ENCODE measurements around the gene RPL5. TPM values are rescaled to one million over a fixed set of nuclear protein-coding genes. Genes with fewer than 3 reads are reported as not detected.

Gene RPL5
- total RNA-seq, 1 donor from 2014 or later, result 711 TPM

DNA sequence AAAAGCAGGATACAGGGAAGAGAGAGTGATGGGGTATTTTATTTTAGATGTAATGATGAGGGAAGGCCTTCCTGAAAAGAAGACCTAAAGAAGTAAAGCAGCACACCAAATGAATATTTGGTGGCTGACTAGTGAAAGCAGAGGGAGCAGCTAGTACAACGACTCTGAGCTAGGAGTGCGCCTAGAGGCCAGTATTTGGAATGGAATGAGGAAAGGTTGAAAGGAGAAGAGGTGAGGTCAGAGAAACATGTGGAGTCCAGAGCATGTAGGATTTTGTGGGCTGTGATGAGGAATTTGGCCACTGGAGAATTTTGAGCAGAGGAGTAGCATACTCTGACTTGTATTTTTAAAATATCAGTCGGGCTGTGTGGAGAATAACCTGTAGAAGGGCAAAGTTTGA is 11.8 kb upstream of the RPL5 start:
- no peaks in the 10 kb centered on the region for H3K27me3 ChIP-seq
- H3K36me3 ChIP-seq, result no peaks in the 10 kb centered on the region
- no peaks in the 10 kb centered on the region for H3K9me3 ChIP-seq
- ATAC-seq (peak; percentile 63), DNase-seq (no peak)
- intact Hi-C loops (cut with DNase I), result no loop called here
- TF ChIP-seq CTCF (IDR thresholded peaks at IDR 0.05), result no peak
- H3K4me3 ChIP-seq, result no peak overlapping the region
- H3K4me1 ChIP-seq, result no peaks in the 10 kb centered on the region
- H3K27ac ChIP-seq, result no peak overlapping the region

- Histone ChIP-seq H3K36me3 (no peaks in the 10 kb centered on the region), H3K4me1 (no peaks in the 10 kb centered on the region), H3K27ac (no peak overlapping the region), H3K4me3 (no peak overlapping the region), H3K9me3 (no peaks in the 10 kb centered on the region), H3K27me3 (no peaks in the 10 kb centered on the region)
- intact Hi-C loops (cut with DNase I), result no loop called here
- DNase-seq (no peak), ATAC-seq (no peak)
- no peak for TF ChIP-seq CTCF (IDR thresholded peaks at IDR 0.05)
Observed at GRCh38 chr1:92820551-92820950, 11.3 kb upstream of the RPL5 start.

DNA sequence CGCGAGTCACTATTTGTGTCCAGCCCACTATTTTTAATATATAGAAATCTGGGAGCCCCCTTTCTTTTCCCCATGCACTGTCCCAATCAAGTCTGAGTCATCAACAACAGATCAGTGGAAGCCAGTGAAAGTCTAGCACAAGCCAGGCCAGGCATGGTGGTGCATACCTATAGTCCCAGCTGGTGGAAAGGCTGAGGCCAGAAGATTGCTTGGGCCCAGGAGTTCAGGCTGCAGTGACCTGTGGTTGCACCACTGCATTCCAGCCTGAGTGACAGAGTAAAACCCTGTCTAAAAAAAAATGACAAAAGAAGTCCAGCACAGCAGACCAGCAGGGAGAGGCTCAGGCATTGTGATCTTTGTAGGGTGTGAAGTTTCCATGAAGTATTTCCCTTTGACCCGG is 9.0 kb upstream of the RPL5 start:
- no peak for DNase-seq
- Histone ChIP-seq H3K27me3 (no peaks in the 10 kb centered on the region), H3K4me3 (no peak overlapping the region), H3K36me3 (no peaks in the 10 kb centered on the region), H3K27ac (no peak overlapping the region), H3K9me3 (no peaks in the 10 kb centered on the region), H3K4me1 (no peaks in the 10 kb centered on the region)
- TF ChIP-seq CTCF (IDR thresholded peaks at IDR 0.05), result no peak
- intact Hi-C loops (cut with DNase I), result no loop called here
- ATAC-seq, result peak; percentile 37

- Histone ChIP-seq H3K27ac (no peak overlapping the region), H3K27me3 (no peaks in the 10 kb centered on the region), H3K4me1 (no peaks in the 10 kb centered on the region), H3K4me3 (no peak overlapping the region), H3K9me3 (no peaks in the 10 kb centered on the region), H3K36me3 (no peaks in the 10 kb centered on the region)
- intact Hi-C loops (cut with DNase I), result no loop called here
- DNase-seq (no peak), ATAC-seq (no peak)
- TF ChIP-seq CTCF (IDR thresholded peaks at IDR 0.05), result no peak
Observed at GRCh38 chr1:92826792-92827191, 5.0 kb upstream of the RPL5 start.

DNA sequence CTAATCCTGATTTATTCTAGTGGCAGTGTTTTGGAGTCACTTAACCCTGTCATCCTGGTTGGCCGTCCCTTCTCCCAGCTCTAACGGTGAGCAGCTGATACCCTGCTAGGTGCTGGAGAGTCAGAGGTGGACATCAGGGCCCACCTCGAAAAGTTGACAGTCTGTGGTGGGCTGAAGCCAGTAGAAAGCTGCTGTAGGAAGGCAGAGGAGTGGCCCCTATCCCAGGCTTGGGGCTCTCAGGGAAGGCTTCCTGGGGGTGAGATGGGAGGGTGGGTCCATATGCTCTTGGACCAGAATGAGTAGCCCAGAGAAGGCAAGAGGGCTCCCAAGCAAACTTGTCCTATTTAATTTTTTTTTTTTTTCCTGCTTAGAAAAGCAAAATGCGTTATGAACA is 475 bp upstream of the RPL5 start:
- DNase-seq (no peak), ATAC-seq (no peak)
- no peaks in the 10 kb centered on the region for H3K9me3 ChIP-seq
- H3K4me1 ChIP-seq, result peaks cover 27% of the 10 kb centered on the region
- no peak for TF ChIP-seq CTCF (IDR thresholded peaks at IDR 0.05)
- no peak overlapping the region for H3K27ac ChIP-seq
- H3K27me3 ChIP-seq, result no peaks in the 10 kb centered on the region
- H3K4me3 ChIP-seq, result peak overlapping the region; percentile 91
- peaks cover 29% of the 10 kb centered on the region for H3K36me3 ChIP-seq
- intact Hi-C loops (cut with DNase I), result no loop called here

- H3K27ac ChIP-seq, result peak overlapping the region; percentile 93
- no peak for DNase-seq
- no peak for ATAC-seq
Observed at GRCh38 chr1:92832537-92833114, 786 bp downstream of the RPL5 start.

More at GRCh38 chr1:92832537-92833114, 786 bp downstream of the RPL5 start:
- intact Hi-C loops (cut with DNase I), result no loop called here
- no peak for TF ChIP-seq CTCF (IDR thresholded peaks at IDR 0.05)
- H3K4me1 ChIP-seq, result peaks cover 31% of the 10 kb centered on the region
- H3K4me3 ChIP-seq, result peak overlapping the region; percentile 91
- peaks cover 42% of the 10 kb centered on the region for H3K36me3 ChIP-seq
- no peaks in the 10 kb centered on the region for H3K9me3 ChIP-seq
- no peaks in the 10 kb centered on the region for H3K27me3 ChIP-seq
